Activated CD4-positive, alpha-beta T cell treated with anti-CD3 and anti-CD28 coated beads, Interleukin-2, amount 10 ng/mL, durations not matched to agents 7 days and 5 days (primary cell): ENCODE results near the gene PAPSS1. TPM values are rescaled to one million over a fixed set of nuclear protein-coding genes. Genes with fewer than 3 reads are reported as not detected.

Experiments
- CTCF ChIA-PET: fragments of 350-600 bp; sonication (Branson Sonifier 250); formaldehyde crosslinking; loops from one replicate; lab custom pipeline; 2021; ENCODE audit warnings: antibody characterized with exemption; lab: Charles Lee
- POLR2A ChIA-PET: fragments of 350-600 bp; sonication (Branson Sonifier 250); formaldehyde crosslinking; loops from one replicate; lab custom pipeline; 2021; ENCODE audit warnings: antibody characterized with exemption; lab: Charles Lee
- DNase-seq: peaks from one replicate; pipeline ENCODE4 v3.0.0-alpha.2; 2020
- H3K27ac Mint-ChIP-seq: one replicate; pipeline ENCODE4 v1.8.0; 2021; ENCODE audit warnings: mild to moderate bottlenecking, moderate library complexity, mixed read lengths
- H3K27me3 Mint-ChIP-seq: one replicate; pipeline ENCODE4 v1.8.0; 2021; ENCODE audit warnings: mixed read lengths
- H3K36me3 Mint-ChIP-seq: one replicate; pipeline ENCODE4 v1.8.0; 2021; ENCODE audit warnings: low read depth, mixed read lengths
- H3K4me1 Mint-ChIP-seq: one replicate; pipeline ENCODE4 v1.8.0; 2021; ENCODE audit warnings: mixed read lengths
- H3K4me3 Mint-ChIP-seq: one replicate; pipeline ENCODE4 v1.8.0; 2021; ENCODE audit warnings: mild to moderate bottlenecking, moderate library complexity, mixed read lengths
- H3K9me3 Mint-ChIP-seq: one replicate; pipeline ENCODE4 v1.8.0; 2021; ENCODE audit warnings: mixed read lengths
- total RNA-seq, 2 experiments: library from RNA; stranded (reverse); gene quantifications; one replicate each; pipeline ENCODE4 v1.2.3, GENCODE V29; 2021

The PAPSS1 gene
- total RNA-seq, 2 experiments from 2014 or later: 17.5 to 19.6 TPM

DNA sequence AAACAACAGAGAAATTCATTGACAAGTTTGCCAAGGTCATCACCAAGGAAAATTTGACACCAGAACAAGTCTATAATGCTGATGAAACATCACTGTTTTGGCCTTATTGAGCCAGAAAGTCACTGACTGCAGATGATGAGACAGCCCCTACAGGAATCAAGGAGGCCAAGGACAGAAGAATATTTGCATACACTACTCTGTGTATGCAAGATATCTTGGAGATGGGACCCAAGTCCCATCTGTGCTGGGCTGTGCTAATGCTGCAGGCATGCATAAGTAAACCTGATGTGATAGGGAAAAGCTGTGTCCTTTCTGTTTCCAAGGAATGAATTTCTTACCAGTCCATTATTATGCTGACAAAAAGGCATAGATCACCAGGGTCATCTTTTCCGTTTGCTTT, 126.8 kb downstream of the PAPSS1 start:
- Mint-ChIP-seq H3K4me1 (no peaks in the 10 kb centered on the region), H3K27me3 (no peaks in the 10 kb centered on the region), H3K9me3 (peaks cover 12% of the 10 kb centered on the region), H3K4me3 (no peak overlapping the region), H3K36me3 (no peaks in the 10 kb centered on the region), H3K27ac (no peak overlapping the region)
- ChIA-PET CTCF (no interaction called here), POLR2A (no interaction called here)
- DNase-seq: no peak

GRCh38 chr4:107592519-107592918, 127.5 kb downstream of the PAPSS1 start:
- CTCF ChIA-PET: no interaction called here
- H3K27me3 Mint-ChIP-seq: no peaks in the 10 kb centered on the region
- POLR2A ChIA-PET: no interaction called here
- H3K4me1 Mint-ChIP-seq: no peaks in the 10 kb centered on the region
- no peak for DNase-seq
- H3K36me3 Mint-ChIP-seq: no peaks in the 10 kb centered on the region
- no peak overlapping the region for H3K27ac Mint-ChIP-seq
- no peak overlapping the region for H3K4me3 Mint-ChIP-seq
- H3K9me3 Mint-ChIP-seq: peaks cover 12% of the 10 kb centered on the region

- POLR2A ChIA-PET: no interaction called here
- CTCF ChIA-PET: no interaction called here
- no peak for DNase-seq
- Mint-ChIP-seq H3K27me3 (no peaks in the 10 kb centered on the region), H3K36me3 (no peaks in the 10 kb centered on the region), H3K9me3 (peaks cover 12% of the 10 kb centered on the region), H3K4me3 (no peak overlapping the region), H3K27ac (no peak overlapping the region), H3K4me1 (no peaks in the 10 kb centered on the region)
Measured at GRCh38 chr4:107589269-107589668, 130.8 kb downstream of the PAPSS1 start.

- CTCF ChIA-PET: no interaction called here
- POLR2A ChIA-PET: no interaction called here
- Mint-ChIP-seq H3K9me3 (peaks cover 10% of the 10 kb centered on the region), H3K27ac (no peak overlapping the region), H3K4me3 (no peak overlapping the region), H3K27me3 (peaks cover 10% of the 10 kb centered on the region), H3K36me3 (no peaks in the 10 kb centered on the region), H3K4me1 (no peaks in the 10 kb centered on the region)
- no peak for DNase-seq
Measured at GRCh38 chr4:107586371-107586770, 133.7 kb downstream of the PAPSS1 start.

DNA sequence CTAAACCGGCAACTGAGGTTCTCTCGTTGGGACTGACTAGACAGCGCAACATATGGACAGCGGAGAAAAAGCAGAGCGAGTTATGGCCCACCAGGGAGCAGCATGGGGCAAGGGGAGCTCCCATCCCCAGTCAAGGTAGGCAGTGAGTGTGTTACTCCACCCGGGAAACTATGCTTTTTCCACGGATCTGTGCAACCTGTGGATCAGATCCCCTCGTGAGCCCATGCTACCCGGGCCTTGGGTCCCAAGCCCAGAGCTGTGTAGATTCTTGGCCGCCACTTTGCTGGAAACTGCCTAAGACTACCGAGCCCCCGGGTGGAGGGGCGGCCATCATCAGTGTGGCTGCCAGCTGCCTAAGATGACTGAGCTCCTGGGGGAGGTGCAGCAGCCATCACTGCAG, 140.9 kb downstream of the PAPSS1 start:
- Mint-ChIP-seq H3K27me3 (peaks cover 10% of the 10 kb centered on the region), H3K36me3 (no peaks in the 10 kb centered on the region), H3K4me1 (no peaks in the 10 kb centered on the region), H3K4me3 (no peak overlapping the region), H3K27ac (no peak overlapping the region), H3K9me3 (no peaks in the 10 kb centered on the region)
- ChIA-PET CTCF (no interaction called here), POLR2A (no interaction called here)
- DNase-seq: no peak

DNA sequence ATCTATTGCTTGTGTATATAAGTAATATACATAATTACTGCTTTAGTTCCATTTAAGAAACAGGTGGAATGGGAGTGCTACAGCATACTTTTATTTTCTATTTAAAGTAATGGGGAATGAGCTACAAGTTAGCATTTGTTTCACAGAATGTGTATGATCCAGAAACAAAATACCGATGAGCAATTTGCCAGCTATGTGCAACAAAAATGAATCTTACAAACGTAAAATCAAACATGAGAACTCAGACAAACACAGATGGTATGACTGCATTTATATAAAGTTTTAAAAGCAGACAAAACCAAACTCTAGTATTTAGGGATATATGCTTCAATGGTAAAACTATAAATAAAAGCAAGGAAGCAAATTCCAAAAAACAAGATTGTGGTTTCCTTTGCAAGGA, 141.7 kb downstream of the PAPSS1 start:
- no peak overlapping the region for H3K4me3 Mint-ChIP-seq
- peaks cover 8% of the 10 kb centered on the region for H3K27me3 Mint-ChIP-seq
- H3K4me1 Mint-ChIP-seq: no peaks in the 10 kb centered on the region
- CTCF ChIA-PET: no interaction called here
- H3K9me3 Mint-ChIP-seq: no peaks in the 10 kb centered on the region
- POLR2A ChIA-PET: no interaction called here
- no peaks in the 10 kb centered on the region for H3K36me3 Mint-ChIP-seq
- H3K27ac Mint-ChIP-seq: no peak overlapping the region
- no peak for DNase-seq

DNA sequence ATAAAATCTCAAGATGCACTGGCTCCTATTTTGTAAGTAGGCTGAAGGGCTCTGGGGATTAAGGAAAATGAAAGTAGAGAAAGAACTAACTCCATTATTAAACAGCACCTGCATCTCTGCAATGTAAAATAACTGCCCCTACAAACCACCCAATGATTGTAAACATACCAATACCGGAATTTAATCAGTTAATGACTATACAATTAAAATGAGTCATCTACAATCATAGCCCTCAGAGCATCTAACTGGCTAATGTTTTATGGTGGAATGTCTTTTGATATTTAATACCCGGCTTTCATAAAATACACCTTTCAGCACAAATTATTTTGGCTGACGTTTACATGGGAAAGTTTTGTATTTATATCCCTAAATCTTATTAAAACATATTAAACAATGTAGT, 142.3 kb downstream of the PAPSS1 start:
- POLR2A ChIA-PET: no interaction called here

DNA sequence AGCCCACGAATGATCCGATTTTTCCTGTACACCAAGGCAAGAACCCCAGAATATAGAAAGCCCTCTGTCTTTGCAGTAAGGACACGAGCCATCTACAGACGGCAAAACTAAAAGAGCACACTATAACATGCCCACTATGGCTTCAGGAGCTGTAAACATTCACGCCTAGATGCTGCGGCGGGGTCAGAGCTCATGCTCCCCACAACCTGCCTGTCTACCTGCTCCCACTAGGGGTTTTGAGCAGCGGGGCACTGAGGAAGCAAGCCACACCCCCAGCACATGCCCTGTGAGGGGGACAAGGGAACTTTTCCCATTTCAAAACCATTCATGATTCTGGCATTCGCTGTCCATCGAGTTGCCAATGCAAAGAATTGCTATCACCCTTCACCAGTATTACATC, 144.8 kb downstream of the PAPSS1 start:
- no peak for DNase-seq

More for the DNA sequence above, 142.3 kb downstream of the PAPSS1 start:
- CTCF ChIA-PET: no interaction called here
- H3K4me3 Mint-ChIP-seq: no peak overlapping the region
- no peak overlapping the region for H3K27ac Mint-ChIP-seq
- no peaks in the 10 kb centered on the region for H3K36me3 Mint-ChIP-seq
- DNase-seq: no peak
- H3K9me3 Mint-ChIP-seq: no peaks in the 10 kb centered on the region
- no peaks in the 10 kb centered on the region for H3K4me1 Mint-ChIP-seq
- peaks cover 5% of the 10 kb centered on the region for H3K27me3 Mint-ChIP-seq

DNA sequence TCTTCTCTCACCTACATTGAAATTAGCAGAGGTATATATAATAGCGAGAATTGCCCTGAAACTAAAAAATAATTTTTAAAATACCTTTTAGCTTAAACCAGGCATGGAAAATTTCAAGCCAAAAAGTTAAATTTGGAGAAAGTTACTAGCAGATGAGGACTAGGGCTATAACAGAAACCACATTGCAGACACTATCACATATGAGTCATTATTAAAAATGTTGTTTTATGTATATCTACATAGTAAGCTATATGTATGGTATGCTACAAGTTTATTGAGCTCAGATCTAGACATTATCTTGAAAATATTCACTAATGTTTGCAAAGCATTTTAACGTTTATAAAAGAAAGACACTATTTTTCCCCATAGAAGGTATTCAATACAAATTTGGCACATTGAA, 147.8 kb downstream of the PAPSS1 start:
- no peak for DNase-seq
- no peak overlapping the region for H3K4me3 Mint-ChIP-seq
- no peak overlapping the region for H3K27ac Mint-ChIP-seq
- CTCF ChIA-PET: no interaction called here
- no peaks in the 10 kb centered on the region for H3K4me1 Mint-ChIP-seq
- no peaks in the 10 kb centered on the region for H3K27me3 Mint-ChIP-seq
- POLR2A ChIA-PET: no interaction called here
- H3K9me3 Mint-ChIP-seq: no peaks in the 10 kb centered on the region
- no peaks in the 10 kb centered on the region for H3K36me3 Mint-ChIP-seq

More for the DNA sequence above, 144.8 kb downstream of the PAPSS1 start:
- Mint-ChIP-seq H3K36me3 (no peaks in the 10 kb centered on the region), H3K4me1 (no peaks in the 10 kb centered on the region), H3K27me3 (no peaks in the 10 kb centered on the region), H3K4me3 (no peak overlapping the region), H3K27ac (no peak overlapping the region), H3K9me3 (no peaks in the 10 kb centered on the region)
- POLR2A ChIA-PET: no interaction called here
- CTCF ChIA-PET: no interaction called here

- Mint-ChIP-seq H3K4me1 (no peaks in the 10 kb centered on the region), H3K27ac (no peak overlapping the region), H3K36me3 (no peaks in the 10 kb centered on the region), H3K9me3 (no peaks in the 10 kb centered on the region), H3K4me3 (no peak overlapping the region), H3K27me3 (no peaks in the 10 kb centered on the region)
- no peak for DNase-seq
- CTCF ChIA-PET: no interaction called here
- POLR2A ChIA-PET: no interaction called here
Measured at GRCh38 chr4:107570952-107571351, 149.1 kb downstream of the PAPSS1 start.

GRCh38 chr4:107564326-107564725, 155.7 kb downstream of the PAPSS1 start:
- H3K4me3 Mint-ChIP-seq: no peak overlapping the region
- H3K36me3 Mint-ChIP-seq: no peaks in the 10 kb centered on the region
- ChIA-PET CTCF (no interaction called here), POLR2A (no interaction called here)
- no peak overlapping the region for H3K27ac Mint-ChIP-seq
- no peaks in the 10 kb centered on the region for H3K27me3 Mint-ChIP-seq
- no peak for DNase-seq
- peaks cover 2% of the 10 kb centered on the region for H3K9me3 Mint-ChIP-seq
- H3K4me1 Mint-ChIP-seq: no peaks in the 10 kb centered on the region

Other genes with a start within 250 kb of the PAPSS1 start
- under 1 TPM; 0.42 to 0.46 TPM for gene SGMS2, start 104.7 kb upstream of the PAPSS1 start, total RNA-seq
- gene CYP2U1, start 211.3 kb upstream of the PAPSS1 start, total RNA-seq: 1 to 10 TPM; 3.6 to 3.8 TPM